ENCODE results near the gene RUNX3. TPM values are rescaled to one million over a fixed set of nuclear protein-coding genes. Genes with fewer than 3 reads are reported as not detected.

The RUNX3 gene
- total RNA-seq, 1 experiment from 2014 or later, result 0.28 TPM

DNA sequence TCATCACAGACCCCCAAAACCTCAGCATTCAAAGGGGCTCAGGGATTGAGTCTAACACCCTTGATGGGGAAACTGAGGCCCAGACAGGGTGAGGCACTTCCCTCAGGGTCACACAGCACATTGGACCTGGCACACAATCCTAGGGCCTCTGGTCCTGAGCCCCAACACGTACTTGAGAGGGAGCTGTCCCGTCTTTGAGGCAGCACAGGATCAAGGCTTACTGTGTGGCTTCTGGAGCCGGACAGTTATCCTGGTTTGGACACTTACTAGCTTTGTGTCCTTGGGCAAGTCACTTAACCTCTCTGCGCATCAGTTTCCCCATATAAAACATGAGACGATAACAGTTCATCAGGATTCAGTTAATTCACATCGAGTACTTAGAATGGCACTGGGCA is 26.5 kb downstream of the RUNX3 start:
- intact Hi-C loops (cut with micrococcal nuclease; ENCODE audit: unreplicated experiment), result no loop called here
- H3K27ac Mint-ChIP-seq (ENCODE audit: unreplicated experiment), result no peak overlapping the region
- no peak for DNase-seq
- H3K9me3 Mint-ChIP-seq (ENCODE audit: low read depth, unreplicated experiment), result peaks cover 3% of the 10 kb centered on the region
- peaks cover 35% of the 10 kb centered on the region for H3K27me3 Mint-ChIP-seq (ENCODE audit: unreplicated experiment)
- BruUV-seq (replicated peaks), result no TSS peak
- H3K4me1 Mint-ChIP-seq (ENCODE audit: low read depth, unreplicated experiment), result no peaks in the 10 kb centered on the region
- TF ChIP-seq, protein P1, sequence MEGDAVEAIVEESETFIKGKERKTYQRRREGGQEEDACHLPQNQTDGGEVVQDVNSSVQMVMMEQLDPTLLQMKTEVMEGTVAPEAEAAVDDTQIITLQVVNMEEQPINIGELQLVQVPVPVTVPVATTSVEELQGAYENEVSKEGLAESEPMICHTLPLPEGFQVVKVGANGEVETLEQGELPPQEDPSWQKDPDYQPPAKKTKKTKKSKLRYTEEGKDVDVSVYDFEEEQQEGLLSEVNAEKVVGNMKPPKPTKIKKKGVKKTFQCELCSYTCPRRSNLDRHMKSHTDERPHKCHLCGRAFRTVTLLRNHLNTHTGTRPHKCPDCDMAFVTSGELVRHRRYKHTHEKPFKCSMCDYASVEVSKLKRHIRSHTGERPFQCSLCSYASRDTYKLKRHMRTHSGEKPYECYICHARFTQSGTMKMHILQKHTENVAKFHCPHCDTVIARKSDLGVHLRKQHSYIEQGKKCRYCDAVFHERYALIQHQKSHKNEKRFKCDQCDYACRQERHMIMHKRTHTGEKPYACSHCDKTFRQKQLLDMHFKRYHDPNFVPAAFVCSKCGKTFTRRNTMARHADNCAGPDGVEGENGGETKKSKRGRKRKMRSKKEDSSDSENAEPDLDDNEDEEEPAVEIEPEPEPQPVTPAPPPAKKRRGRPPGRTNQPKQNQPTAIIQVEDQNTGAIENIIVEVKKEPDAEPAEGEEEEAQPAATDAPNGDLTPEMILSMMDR (IDR thresholded peaks at IDR 0.05; ENCODE audit: unreplicated experiment), result no peak
- no peaks in the 10 kb centered on the region for H3K36me3 Mint-ChIP-seq (ENCODE audit: insufficient read depth, unreplicated experiment)
- no peak overlapping the region for H3K4me3 Mint-ChIP-seq (ENCODE audit: low read depth, unreplicated experiment)
- CTCF ChIA-PET, result no interaction called here

DNA sequence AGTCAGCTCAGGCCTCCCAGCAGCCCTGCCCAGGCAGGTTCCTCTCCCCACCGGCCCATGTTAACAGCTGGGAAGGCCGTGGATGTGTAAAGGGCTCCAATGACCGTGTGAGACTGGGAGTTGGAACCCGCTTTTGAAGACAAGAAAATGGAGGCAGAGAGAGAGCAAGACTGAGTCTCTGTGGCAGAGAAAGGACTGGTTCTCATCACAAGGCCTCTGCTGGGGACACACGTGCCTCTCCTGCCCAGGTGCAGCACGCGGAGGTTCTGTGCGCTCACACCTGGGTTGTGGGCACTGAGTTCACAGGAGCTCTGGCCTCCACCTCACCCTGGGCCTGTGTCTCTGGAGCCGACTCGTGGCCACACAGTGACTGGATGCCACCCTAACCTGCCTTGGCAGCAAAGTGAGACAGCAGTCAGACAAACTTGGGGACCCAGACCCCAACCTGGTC is 27.0 kb downstream of the RUNX3 start:
- TF ChIP-seq, protein P1 (IDR thresholded peaks at IDR 0.05; ENCODE audit: unreplicated experiment), result no peak
- H3K27me3 Mint-ChIP-seq (ENCODE audit: unreplicated experiment), result peaks cover 31% of the 10 kb centered on the region
- no peak overlapping the region for H3K27ac Mint-ChIP-seq (ENCODE audit: unreplicated experiment)
- H3K4me1 Mint-ChIP-seq (ENCODE audit: low read depth, unreplicated experiment), result no peaks in the 10 kb centered on the region
- CTCF ChIA-PET, result no interaction called here
- no peak for DNase-seq
- intact Hi-C loops (cut with micrococcal nuclease; ENCODE audit: unreplicated experiment), result no loop called here
- H3K4me3 Mint-ChIP-seq (ENCODE audit: low read depth, unreplicated experiment), result no peak overlapping the region
- no TSS peak for BruUV-seq (replicated peaks)
- no peaks in the 10 kb centered on the region for H3K36me3 Mint-ChIP-seq (ENCODE audit: insufficient read depth, unreplicated experiment)
- H3K9me3 Mint-ChIP-seq (ENCODE audit: low read depth, unreplicated experiment), result peaks cover 3% of the 10 kb centered on the region

GRCh38 chr1:24902471-24902891 is 27.6 kb downstream of the RUNX3 start:
- intact Hi-C loops (cut with micrococcal nuclease; ENCODE audit: unreplicated experiment), result no loop called here
- no peak for DNase-seq
- no TSS peak for BruUV-seq (replicated peaks)
- CTCF ChIA-PET, result no interaction called here
- no peak overlapping the region for H3K27ac Mint-ChIP-seq (ENCODE audit: unreplicated experiment)
- peaks cover 25% of the 10 kb centered on the region for H3K27me3 Mint-ChIP-seq (ENCODE audit: unreplicated experiment)
- H3K4me3 Mint-ChIP-seq (ENCODE audit: low read depth, unreplicated experiment), result no peak overlapping the region
- H3K4me1 Mint-ChIP-seq (ENCODE audit: low read depth, unreplicated experiment), result no peaks in the 10 kb centered on the region
- H3K9me3 Mint-ChIP-seq (ENCODE audit: low read depth, unreplicated experiment), result no peaks in the 10 kb centered on the region
- TF ChIP-seq, protein P1 (IDR thresholded peaks at IDR 0.05; ENCODE audit: unreplicated experiment), result no peak
- H3K36me3 Mint-ChIP-seq (ENCODE audit: insufficient read depth, unreplicated experiment), result no peaks in the 10 kb centered on the region

DNA sequence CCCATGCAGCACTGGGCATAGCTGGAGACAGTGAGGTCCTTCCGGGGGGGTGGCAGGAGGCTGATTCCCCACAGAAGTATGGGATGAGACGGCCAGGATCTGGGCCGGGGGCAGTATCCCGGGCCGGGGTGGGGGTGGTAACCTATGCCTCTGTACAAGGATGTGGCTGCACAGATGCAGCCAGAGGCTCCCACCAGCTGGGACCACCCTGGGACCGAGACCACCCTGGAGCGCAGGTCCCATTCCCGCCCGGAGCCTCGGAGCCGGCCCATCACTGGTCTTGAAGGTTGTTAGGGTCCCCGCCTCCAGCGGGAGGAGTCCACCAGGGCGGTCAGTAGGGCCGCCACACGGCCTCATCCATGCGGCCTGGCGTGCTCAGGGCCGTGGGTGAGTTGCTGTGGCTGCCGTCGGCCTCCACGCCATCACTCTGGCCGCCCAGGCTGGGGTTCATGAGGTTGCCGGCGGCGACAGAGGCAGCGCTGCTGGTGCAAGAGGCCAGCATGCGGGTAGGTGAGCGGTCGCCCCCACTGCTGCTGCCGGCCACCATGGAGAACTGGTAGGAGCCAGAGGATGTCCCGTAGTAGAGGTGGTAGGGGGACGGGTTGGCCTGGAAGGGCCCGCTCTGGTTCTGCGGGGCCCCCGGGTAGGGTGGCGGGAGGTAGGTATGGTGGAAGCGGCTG is 28.1 kb downstream of the RUNX3 start:
- TF ChIP-seq, protein P1 (IDR thresholded peaks at IDR 0.05; ENCODE audit: unreplicated experiment), result no peak
- CTCF ChIA-PET, result no interaction called here
- DNase-seq, result no peak
- H3K4me1 Mint-ChIP-seq (ENCODE audit: low read depth, unreplicated experiment), result no peaks in the 10 kb centered on the region
- H3K27ac Mint-ChIP-seq (ENCODE audit: unreplicated experiment), result no peak overlapping the region
- intact Hi-C loops (cut with micrococcal nuclease; ENCODE audit: unreplicated experiment), result no loop called here
- H3K9me3 Mint-ChIP-seq (ENCODE audit: low read depth, unreplicated experiment), result no peaks in the 10 kb centered on the region
- no peak overlapping the region for H3K4me3 Mint-ChIP-seq (ENCODE audit: low read depth, unreplicated experiment)
- H3K27me3 Mint-ChIP-seq (ENCODE audit: unreplicated experiment), result peaks cover 24% of the 10 kb centered on the region
- no peaks in the 10 kb centered on the region for H3K36me3 Mint-ChIP-seq (ENCODE audit: insufficient read depth, unreplicated experiment)
- BruUV-seq (replicated peaks), result no TSS peak
